HEK293 (cell line): ENCODE data around the gene FERD3L.

Source experiments
- KLF9 ChIP-seq: fragments of 450-650 bp; formaldehyde crosslinking; IDR thresholded peaks from 2 replicates; pipeline ENCODE4 v1.5.1; 2016; ENCODE audit warnings: missing biosample characterization, missing genetic modification characterization, low read depth
- ZNF114 ChIP-seq: fragments of 450-650 bp; formaldehyde crosslinking; IDR thresholded peaks from 2 replicates; pipeline ENCODE4 v1.5.0; 2017; ENCODE audit warnings: missing biosample characterization, missing genetic modification characterization
- TF ChIP-seq, protein P1 (sequence below): fragments of 450-650 bp; formaldehyde crosslinking; IDR thresholded peaks from 2 replicates; pipeline ENCODE4 v1.5.1; 2016; ENCODE audit warnings: missing biosample characterization, missing genetic modification characterization

DNA sequence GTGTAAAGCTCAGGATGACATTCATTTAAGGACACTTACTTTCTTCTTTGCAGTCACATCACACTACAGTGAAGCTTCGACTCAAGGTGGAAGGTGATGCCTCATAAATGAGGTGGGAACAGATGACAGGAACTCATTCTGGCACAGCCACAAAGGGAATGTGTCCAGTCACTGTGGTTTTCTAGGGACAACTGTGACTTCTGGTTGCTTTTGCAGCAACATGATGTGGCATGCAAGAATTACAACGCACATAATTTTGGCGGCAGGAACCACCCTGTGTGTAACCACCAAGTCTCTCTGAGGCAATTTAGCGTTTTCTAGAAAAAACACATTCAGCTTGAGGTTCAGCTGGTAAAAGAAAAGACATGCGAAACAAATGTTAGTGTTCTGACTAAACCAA, 32.0 kb upstream of the FERD3L start:
- TF ChIP-seq, protein P1, sequence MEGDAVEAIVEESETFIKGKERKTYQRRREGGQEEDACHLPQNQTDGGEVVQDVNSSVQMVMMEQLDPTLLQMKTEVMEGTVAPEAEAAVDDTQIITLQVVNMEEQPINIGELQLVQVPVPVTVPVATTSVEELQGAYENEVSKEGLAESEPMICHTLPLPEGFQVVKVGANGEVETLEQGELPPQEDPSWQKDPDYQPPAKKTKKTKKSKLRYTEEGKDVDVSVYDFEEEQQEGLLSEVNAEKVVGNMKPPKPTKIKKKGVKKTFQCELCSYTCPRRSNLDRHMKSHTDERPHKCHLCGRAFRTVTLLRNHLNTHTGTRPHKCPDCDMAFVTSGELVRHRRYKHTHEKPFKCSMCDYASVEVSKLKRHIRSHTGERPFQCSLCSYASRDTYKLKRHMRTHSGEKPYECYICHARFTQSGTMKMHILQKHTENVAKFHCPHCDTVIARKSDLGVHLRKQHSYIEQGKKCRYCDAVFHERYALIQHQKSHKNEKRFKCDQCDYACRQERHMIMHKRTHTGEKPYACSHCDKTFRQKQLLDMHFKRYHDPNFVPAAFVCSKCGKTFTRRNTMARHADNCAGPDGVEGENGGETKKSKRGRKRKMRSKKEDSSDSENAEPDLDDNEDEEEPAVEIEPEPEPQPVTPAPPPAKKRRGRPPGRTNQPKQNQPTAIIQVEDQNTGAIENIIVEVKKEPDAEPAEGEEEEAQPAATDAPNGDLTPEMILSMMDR (tag by site-specific recombination): no peak
- TF ChIP-seq ZNF114 (tag by site-specific recombination) (no peak), KLF9 (no peak)
